ENCODE results near the gene PPDPF.

The PPDPF gene

DNA sequence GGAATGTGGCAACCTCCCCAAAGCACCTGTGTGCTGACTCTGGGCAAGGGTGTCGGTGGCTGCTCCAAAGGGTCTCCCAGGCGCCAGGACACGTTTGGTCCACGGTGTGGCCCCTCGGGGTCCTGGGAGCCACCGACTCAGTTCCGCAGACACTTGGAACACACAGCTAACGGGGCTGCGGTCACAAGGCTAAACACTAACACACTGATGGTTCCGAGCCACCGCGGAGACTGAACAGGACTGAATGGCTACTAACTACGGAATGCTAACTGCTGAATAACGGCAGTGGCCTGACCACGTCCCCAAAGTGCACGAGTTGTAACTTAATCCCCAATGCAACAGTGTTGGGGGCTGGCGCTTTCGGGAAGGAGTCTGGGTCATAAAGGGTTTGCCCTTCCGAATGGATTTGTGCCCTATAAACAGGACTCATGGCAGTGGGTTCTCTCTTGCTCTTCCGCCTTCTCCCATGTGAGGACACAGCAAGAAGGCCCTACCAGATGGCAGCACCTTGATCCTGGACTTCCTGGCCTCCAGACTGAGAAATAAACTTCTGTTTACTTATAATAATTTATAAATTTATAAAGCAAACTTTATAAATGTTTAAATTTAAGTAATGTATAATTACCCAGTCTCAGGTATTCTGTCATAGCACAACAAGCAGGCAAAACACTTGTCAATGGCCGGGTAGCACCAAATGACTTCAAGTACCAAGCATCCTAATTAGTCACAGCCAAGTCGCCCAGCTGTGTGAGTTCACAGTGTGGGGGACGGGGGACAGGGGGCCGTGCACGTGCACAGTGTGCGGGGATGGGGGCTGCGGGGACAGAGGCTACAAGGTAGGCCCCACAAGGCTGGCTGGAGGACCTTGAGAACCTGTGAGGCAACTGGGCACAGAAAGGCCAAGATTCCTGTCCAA, 19.4 kb upstream of the PPDPF start:
- DNase-seq = peak; percentile 33

DNA sequence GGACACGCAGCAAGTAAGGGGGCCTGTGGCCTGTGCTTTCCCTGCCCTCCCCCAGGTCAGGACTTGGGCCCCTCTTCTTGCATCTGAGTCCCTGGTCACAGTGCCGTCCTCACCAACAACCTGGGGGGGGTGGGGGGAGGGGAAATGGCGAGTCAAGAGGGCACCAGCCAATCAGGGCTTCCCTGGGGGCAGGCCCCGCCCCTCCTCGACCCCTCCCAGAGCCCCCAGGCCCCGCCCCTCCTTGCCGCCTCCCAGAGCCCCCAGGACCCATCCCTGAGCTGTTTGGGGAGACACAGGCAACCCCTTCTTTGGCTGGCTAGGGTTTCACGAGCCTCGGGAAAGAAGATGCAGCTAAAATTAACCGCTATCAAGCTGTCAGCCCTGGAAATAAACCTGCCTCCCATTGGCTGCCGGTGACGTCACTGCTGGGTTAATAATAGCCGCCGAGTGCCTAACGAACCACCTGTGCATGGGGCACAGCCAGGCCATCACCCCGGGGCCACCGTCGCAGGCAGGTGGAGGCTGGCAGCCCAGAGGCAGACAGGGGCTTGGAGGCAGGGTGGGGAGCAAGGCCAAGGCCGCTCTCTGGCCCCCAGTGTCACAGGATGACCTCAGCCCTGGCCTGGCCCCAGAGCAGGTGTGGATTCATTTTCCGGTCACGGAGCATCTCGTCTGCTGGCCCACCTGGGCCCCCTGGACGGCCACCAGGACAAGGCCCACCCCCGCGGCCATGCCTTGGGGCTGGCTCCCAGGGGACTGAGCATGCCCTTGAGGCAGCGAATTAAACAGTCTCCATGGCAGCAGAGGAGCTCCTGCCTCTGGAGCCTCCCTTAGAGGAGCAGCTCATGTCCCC, 18.5 kb upstream of the PPDPF start:
- peak; percentile 89 for DNase-seq

DNA sequence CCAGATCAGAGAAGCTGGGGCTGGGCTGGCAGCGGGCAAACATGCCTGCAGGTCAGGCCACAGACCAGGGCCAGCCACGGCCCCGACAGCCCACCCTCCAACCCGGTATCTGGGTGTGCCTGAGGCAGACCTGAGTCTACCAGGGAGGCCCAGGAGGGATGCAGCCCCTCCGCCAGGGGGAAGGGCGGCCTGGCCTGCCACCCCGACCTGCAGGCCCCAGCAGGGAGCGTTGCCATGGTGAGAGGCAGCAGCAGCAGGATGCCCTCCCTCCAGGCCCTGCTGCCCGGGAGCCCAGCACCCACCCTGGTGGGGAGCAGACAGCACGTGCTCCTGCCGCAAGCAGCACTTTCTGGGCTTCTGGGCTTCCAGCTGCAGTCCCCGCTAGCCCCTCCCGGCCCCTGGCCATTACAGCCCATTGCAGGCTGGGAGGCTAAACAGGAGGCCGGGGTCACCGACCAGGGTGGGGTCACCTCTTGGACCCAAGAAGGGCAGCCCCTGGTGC, 17.8 kb upstream of the PPDPF start:
- DNase-seq = peak; percentile 82

DNA sequence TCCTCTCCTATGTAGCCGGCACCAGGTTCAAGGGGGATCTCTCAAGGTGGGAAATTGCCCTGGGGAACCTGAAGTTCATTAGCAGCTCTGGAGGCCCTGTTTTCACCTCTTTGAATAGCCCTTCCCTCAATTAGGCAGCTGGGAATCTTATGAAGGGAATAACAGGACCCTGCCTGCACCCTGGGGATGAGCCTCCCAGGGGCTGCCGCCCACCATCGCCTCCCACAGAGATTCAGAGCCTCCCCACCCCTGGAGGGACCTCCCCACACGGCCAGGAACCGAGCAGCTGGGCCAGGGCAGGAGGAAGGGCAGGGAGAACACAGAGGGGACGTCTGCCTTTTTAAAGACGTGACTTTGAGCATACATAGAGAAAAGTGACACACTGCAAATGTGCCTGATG, 17.0 kb upstream of the PPDPF start:
- peak; percentile 28 for DNase-seq

DNA sequence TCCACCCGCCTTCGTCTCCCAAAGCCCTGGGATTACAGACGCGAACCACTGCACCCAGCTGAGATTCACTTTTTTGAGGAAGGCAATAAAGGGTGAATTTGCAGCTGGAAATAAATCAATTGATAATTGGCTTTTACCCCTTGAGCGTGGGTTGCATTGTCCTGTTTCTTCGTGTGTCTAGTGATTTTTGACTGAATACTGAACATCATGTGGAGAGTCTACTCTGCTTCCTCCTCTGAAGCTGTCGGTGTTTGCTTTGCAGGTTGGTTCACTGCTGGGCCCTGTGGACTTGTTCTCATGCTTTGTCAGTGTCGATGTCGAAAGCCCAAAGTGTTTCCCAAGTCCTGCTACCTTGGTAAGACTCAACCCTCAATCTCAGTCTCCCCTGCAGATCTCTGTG, 15.9 kb upstream of the PPDPF start:
- DNase-seq = no peak

DNA sequence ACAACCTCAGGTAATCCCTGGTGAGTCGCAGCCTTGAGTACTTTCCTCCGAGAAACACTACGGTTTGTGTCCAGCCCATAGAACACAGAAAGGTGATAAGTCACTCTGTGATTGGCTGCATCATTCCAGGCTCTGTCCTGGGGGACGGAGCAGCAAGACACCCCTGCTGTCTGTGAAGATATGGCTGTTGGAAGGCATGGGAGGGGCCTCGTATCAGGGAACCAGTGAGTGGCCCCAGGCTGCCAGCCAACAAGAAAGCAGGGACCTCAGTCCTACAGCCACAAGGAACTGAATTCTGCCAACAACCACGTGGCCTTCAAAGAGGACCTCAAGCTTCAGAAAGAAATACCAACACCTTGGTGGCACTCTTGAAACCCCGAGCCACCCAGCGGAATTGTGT, 15.3 kb upstream of the PPDPF start:
- no peak for DNase-seq

DNA sequence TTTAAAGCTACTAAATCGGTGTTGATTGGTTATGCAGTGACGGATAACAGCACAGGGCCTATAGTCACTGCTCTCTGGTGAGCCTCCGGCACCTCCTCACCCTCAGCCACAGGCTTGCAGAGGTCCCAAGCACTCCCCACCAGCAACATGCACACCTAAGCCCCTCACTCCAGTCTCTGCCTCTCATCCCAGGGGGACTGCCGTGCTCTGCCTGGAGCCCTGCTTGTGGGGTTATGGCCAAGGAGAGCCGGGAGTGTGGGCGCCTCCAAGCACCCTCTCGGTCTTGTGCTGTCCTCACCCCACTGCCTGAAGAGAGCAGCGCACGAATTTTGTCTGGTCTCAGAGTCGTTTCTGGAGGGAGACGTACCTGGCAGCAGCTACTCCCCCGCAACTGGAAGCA, 14.8 kb upstream of the PPDPF start:
- DNase-seq = no peak

DNA sequence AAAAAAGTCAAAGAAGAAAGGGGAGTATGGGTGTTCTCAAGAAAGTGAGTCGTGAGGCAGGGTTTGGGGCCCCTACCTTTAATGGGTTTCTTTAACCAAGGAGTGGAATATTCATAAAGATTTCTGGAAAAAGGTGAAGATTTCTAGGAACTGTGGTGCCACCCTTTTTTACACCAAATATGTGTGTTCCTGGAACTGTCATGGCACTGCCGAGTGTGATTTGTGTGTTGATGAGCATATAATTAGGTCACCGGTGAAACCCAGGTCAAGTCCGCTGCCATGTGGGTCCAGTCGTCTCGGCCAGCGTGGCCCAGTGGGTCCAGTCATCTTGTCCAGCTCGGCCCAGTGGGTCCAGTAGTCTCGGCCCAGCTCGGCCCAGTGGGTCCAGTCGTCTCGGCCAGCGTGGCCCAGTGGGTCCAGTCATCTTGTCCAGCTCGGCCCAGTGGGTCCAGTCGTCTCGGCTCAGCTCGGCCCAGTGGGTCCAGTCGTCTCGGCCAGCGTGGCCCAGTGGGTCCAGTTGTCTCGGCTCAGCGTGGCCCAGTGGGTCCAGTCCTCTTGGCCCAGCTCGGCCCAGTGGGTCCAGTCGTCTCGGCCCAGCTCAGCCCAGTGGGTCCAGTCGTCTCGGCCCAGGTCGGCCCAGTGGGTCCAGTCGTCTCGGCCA, 13.4 kb upstream of the PPDPF start:
- DNase-seq = no peak

DNA sequence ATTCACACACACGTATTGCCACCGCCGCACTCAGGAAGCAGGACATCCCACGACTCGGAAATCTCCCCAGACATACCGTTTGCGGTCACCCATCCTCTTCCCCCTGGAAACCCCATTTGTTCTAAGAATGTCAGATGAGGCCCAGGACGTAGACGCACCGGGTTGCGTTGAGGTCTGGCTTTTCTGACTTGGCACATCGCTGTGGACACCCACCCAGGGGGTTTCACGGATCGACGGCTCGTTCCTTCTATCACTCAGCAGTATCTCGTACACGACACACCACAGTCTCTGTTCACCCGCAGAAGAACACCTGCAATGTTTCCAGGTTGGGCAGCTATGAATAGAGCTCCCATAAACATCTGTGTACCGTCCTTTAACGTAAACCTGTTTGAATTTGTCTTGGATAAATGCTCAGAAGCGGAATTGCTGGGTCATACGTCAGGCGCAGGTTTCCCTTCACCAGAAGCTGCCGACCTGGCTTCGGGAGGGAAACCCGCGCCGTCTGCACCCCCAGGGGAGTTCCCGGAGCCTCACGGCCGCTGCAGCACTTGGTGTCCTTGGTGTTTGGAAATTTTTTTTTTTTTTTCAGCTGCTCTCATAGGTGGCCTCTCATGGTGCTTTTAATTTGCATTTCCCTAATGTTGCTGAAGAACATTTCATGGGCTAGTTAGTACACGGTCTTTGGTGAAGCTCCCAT, 12.3 kb upstream of the PPDPF start:
- DNase-seq = no peak

DNA sequence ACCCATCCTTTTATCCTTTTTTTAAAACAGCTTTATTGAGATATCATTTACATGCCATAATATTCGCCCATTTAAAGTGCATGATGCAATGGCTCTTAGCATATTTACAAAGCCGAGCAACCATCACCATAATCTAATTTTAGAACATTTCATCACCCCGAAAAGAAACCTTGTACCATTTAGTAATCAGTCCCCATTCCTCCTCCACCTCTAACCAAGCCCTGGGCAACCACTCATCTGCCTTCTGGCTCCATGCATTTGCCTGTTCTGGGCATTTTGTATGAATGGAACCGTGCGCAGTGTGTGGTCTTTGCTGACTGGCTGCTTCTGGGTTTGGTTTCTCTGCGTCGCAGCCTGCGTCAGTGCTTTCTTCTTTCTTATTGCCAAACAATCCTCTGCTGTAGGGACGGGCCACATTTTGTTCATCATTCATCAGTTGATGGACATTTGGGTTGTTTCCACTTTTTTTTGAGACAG, 11.4 kb upstream of the PPDPF start:
- DNase-seq = no peak

DNA sequence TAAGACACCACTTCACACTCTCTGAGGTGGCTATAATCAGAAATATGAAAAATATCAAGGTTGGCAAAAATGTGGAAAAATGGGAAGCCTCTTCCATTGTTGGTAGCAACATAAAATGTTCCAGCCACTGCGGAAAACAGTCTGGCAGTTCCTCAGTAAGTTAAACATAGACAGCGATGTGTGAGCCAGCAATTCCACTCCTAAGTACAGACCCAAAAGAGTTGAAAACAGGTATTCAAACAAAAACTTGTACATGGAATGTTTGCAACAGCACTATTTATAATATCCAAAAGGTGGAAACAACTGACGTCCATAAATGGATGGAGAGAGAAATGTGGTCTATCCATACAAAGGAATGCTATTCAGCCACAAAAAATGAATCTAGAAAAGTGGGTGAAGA, 7.4 kb upstream of the PPDPF start:
- DNase-seq = no peak

DNA sequence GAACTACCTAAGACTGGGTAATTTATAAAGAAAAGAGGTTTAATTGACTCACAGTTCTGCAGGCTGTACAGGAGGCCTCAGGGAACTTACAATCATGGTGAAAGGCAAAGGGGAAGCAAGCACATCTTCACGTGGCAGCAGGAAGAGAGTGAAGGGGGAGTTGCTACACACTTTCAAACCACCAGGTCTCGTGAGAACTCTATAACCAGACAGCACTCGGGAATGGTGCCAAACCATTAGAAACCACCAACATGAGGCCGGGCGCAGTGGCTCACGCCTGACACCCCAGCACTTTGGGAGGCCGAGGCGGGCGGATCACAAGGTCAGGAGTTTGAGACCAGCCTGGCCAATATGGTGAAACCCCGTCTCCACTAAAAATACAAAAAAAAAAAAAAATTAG, 6.0 kb upstream of the PPDPF start:
- peak; percentile 7 for DNase-seq

DNA sequence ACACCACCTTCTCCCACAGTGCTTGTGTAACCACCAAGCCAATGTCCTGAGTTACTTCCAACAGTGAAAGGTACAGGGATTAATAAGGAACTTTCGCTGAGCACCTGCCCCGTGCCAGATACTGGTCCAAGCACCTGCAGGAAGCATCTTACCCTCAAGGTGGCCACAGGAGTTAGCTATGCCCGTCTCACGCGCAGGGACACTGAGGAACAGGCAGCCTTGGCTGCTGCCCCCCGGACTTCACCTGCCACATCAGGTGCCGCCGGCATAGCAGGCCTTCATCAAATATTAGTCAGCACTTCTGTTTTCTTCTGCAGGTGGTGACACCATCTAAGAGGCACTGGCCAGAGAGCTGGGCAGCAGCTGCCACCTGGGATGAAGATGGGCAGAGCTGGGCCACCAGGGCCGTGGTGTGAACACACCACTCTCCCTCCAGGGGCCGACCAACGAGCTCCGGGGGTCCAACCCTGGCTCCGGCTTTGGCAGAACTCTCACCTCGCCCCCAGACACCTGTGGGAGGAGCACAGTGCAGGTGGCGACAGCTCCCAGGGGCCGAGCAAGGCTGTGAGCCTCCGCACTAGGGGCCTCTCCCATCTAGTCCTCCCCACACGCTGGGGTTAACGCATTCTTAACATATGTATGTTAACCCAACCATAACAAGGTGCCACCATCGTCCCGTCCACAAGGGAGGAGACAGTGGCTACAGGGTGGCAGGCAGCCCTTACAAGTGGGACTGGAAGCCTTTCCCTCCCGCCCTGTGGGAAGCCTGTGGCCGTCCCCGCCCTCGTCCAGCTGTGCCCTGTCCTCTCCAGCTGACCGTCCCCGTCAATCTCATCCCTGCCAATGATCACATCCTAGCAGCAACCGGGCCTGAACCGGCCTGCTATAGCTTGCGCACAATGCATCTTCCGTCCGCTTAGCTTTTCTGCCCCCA, 2.9 kb upstream of the PPDPF start:
- no peak for DNase-seq

DNA sequence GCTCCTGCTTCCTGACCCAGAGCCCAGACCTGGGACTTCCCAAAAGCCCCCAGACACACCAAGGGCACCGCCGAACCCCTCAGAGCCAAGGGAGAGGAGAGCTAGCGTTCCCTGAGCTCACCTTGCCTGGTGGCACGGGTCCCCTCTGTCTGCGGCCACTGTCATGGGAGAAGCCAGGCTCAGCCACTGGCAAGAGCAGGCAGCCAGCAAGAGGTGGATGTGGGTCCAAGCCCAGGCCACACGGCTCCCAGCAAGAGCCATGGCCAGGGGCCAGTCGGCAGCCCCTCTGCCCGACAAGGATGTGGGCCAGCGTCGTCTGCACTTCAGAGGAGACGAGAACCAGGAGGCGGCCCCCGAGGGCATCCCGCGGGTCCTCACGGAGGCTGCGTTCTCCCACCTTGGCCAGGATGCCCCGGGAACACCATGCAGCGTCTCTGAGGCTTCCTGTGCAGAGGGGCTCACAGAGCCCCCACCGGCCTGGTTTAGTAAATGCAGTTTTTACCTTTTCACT, 2.2 kb upstream of the PPDPF start:
- no peak for DNase-seq

DNA sequence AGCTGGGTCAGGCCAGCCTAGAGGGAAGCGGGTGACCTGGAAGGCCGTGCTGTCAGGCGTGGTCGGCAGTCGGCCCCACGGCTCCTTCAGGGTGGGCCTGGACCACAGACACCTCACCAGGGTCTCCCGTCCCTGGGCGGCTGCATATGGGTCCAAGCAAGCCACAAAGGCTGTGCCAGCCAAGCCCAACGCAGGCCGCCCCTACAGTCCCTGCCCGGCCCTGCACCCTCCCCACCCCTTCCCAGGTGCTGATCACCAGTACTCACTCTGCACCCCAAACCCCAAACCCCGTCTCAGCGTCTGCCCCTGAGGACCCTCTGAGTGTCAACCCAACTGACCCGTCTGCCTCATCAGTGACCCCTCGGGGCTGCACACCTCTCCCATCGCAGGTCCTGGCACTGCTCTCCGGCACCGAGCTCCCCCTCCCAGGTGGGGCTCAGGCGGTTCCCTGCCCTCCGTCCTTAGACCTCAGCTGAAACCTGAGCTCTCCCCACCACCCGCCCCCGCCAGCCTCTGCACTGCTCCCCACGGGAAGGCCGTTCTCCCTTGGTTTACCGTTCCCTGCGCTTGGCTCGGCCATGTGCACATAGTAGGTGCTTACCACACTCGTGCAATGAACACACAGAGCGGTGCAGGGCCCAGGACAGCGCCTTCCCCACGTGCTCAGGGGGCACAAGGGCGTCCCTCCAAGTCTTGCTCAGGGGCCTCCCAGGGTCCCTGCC, 1.5 kb upstream of the PPDPF start:
- no peak for DNase-seq

DNA sequence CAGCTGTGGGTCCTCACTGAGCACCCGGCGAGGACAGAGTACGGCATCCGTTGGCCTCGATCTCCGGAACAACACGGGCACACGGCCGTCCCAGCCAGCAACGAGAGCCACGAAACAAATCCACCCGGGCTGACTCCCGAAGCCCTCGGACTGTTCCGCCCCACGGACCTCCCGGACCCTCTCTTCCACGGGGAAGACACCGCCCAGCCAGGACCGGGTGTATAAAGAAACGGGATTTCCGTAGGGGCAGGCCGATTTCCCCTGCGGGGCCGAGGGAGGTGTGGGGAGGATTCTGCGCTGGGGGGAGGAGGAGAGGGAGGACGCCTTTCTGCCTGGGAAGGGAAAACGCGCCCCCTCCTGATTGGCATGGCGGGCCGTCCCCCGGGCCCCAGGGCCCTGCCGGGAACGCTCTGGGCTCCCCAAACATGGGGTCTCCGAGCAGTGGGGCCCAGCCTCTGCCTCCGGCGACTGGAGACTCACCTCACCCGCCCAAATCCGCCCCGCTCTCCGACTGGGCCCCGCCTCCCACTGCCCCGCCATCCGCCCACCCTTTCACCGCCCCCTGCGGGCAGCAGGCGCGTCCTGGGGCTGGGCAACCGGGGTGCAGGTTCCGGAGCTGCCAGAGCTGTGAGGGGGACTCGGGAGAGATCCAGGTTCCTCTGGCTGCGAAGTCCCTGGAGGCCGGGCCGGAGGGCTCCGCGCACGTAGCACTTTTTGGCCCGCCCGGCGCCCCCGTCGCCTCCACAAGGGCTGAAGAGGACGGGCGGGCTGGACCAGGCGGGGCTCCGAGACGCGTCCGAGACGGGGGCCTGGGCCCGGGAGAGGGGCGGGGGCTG, 679 bp upstream of the PPDPF start:
- DNase-seq = peak; percentile 68

DNA sequence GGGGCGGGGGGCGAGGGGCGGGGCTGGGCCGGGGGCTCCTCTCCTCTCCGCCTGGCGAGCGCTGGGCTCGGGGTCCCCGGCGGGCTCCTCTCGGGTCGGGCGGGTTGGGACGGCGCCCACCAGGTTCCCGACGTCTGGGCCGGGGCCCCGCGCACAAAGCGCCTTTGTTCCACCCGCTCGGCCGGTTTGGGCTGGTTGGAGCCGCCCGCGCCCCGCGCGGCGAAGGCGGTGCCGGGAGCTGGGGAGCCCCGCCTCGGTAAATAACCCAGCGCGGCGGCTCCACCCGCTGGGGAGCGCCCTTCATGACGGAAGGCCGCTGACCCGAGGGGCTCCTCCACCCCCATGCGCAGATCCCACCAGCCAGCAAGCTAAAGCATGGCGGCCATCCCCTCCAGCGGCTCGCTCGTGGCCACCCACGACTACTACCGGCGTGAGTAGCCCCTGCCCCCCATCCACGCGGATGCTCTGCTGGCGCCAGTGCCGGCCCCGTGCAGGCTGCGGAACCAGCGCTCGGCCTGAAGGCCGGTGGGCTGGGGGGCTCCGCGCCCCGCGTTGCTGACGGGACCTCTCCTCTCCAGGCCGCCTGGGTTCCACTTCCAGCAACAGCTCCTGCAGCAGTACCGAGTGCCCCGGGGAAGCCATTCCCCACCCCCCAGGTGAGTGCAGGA, 503 bp downstream of the PPDPF start:
- peak; percentile 61 for DNase-seq

DNA sequence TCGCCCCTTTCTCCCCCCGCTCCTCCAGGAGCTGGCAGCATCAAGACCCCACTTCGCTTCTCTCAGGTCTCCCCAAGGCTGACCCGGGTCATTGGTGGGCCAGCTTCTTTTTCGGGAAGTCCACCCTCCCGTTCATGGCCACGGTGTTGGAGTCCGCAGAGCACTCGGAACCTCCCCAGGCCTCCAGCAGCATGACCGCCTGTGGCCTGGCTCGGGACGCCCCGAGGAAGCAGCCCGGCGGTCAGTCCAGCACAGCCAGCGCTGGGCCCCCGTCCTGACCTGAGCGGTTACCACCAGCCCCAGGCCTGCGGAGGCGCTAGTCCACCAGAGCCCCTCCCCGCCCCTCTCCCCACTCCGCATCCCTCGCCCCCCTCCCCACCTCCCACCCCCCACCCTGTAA, 1.0 kb downstream of the PPDPF start:
- DNase-seq = no peak
